Duodenal mucosa (tissue), 2 donors: ENCODE results near the gene LGMN.
"Not testable (repeated sequence)": the region's sequence is repeated elsewhere in the genome, so short reads cannot be mapped to it uniquely, and the experiment has no call there.

Source experiments
- H3K27ac ChIP-seq: one replicate; pipeline ENCODE4 v1.7.0; 2013; ENCODE audit warnings: low read depth, low read length
- H3K27me3 ChIP-seq, 2 donors: one replicate each; pipeline ENCODE4 v1.7.0; 2013; ENCODE audit warnings: low read length in 2 of 2, control low read depth in 1 of 2; ENCODE audit not compliant: insufficient read depth in 2 of 2, control insufficient read depth in 1 of 2
- H3K36me3 ChIP-seq, 2 donors: one replicate each; pipeline ENCODE4 v1.7.0; 2013; ENCODE audit warnings: low read length in 2 of 2, control low read depth in 1 of 2; ENCODE audit not compliant: insufficient read depth in 2 of 2, control insufficient read depth in 1 of 2
- H3K4me1 ChIP-seq, 2 donors: one replicate each; pipeline ENCODE4 v1.7.0; 2013; ENCODE audit warnings: low read length in 2 of 2, control low read depth in 1 of 2; ENCODE audit not compliant: insufficient read depth in 2 of 2, control insufficient read depth in 1 of 2
- H3K4me3 ChIP-seq, 2 donors: one replicate each; pipeline ENCODE4 v1.7.0; 2013; ENCODE audit warnings: low read length in 2 of 2, low read depth in 1 of 2
- H3K9ac ChIP-seq, 2 donors: one replicate each; pipeline ENCODE4 v1.7.0; 2013; ENCODE audit warnings: low read length in 2 of 2, low read depth in 1 of 2
- H3K9me3 ChIP-seq, 2 donors: one replicate each; pipeline ENCODE4 v1.7.0; 2013; ENCODE audit warnings: low read length in 2 of 2, control low read depth in 1 of 2; ENCODE audit not compliant: control insufficient read depth in 1 of 2

LGMN gene

DNA sequence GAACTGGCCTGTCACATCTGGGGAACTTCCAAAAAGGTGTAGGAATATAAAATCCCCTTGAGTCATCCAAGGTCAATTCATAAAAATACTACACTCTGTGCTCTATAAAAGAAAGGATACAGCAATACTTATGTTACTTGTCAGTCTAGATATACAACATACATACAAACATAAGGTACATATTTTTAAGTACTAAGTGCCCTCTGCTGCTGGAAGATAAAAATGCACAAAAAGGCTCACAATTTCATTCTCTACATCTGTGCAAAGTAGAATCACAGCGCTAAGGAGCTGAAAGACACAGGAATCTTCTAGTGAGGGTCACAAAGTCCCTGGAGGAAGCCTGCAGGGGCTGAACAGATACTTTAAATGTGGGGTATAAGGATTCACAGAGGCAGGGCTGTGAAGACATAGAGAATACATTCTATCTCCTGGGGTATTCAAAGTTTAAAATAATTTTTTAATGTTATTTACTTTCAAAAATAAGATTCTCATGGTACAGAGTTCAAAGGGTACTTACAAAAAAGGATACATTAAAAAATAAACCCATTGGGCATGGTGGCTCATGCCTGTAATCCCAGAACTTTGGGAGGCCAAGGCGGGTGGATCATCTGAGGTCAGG lies 35.5 kb upstream of the LGMN start:
- peaks cover 10% of the 10 kb centered on the region in 2 donors for H3K4me1 ChIP-seq
- H3K27ac ChIP-seq, result no peak overlapping the region
- no peaks in the 10 kb centered on the region for H3K27me3 ChIP-seq
- peaks cover 3 to 4% of the 10 kb centered on the region in 2 donors for H3K9me3 ChIP-seq
- no peak overlapping the region for H3K4me3 ChIP-seq
- H3K36me3 ChIP-seq, result no peaks in the 10 kb centered on the region
- H3K9ac ChIP-seq, result no peak overlapping the region

DNA sequence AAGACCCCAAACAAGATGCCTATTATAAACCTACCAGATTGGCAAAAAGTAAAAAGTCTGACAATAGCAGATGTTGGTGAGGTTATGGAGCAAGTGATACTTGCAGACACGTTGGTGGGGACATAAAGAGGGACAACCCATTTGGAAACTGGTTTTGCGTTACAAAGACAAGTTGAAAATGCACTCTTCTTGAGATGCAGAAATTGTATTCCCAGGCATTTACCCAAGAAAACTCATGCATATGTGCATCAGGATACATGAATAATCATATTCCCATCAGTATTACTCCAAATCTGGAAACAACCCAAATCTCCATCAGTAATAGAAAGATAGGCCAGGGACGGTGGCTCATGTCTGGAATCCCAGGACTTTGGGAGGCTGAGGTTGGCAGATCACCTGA lies 32.9 kb upstream of the LGMN start:
- no peak overlapping the region for H3K4me3 ChIP-seq
- no peaks in the 10 kb centered on the region for H3K27me3 ChIP-seq
- peaks cover 9 to 10% of the 10 kb centered on the region in 2 donors for H3K4me1 ChIP-seq
- H3K27ac ChIP-seq, result no peak overlapping the region
- no peak overlapping the region for H3K9ac ChIP-seq
- H3K9me3 ChIP-seq, result no peaks in the 10 kb centered on the region
- no peaks in the 10 kb centered on the region for H3K36me3 ChIP-seq

DNA sequence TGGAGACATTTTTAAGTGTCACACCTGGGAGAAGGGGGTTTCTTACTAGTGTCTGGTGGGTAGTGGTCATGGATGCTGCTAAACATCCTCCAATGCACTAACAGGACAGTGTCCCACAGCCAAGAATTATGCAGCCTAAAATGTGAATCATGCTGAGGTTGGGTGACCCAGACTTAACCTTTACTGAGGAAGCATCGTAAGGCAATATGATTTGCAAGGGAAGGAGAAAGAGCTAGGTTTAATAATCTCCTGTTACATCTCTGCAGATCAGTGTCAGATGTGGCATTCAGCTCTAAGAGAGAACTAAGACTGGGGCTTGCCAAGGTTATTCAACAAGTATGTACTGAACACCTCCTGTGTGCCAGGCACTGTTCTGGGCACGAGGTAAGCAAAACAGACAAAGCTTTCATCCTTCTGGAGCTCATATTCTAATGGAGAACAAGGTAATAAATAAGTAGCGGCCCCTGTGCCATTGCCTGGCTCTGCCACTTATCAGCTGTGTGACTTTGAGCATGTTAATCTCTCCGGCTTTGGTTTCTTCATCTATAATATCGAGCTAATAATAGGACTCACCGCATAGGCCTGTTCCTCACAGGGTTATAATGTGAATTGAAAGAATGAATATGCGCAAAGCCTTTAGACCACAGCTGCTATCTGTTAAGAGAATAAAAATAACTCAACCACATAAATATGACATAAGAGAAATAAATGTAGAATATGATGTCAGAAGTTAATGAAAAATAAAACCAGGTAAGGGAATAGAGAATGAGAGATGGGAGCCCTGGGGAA lies 32.2 kb upstream of the LGMN start:
- Histone ChIP-seq H3K27me3 (no peaks in the 10 kb centered on the region), H3K4me1 (peaks cover 6 to 9% of the 10 kb centered on the region in 2 donors), H3K9me3 (no peaks in the 10 kb centered on the region), H3K9ac (no peak overlapping the region), H3K36me3 (no peaks in the 10 kb centered on the region), H3K27ac (no peak overlapping the region), H3K4me3 (no peak overlapping the region)

DNA sequence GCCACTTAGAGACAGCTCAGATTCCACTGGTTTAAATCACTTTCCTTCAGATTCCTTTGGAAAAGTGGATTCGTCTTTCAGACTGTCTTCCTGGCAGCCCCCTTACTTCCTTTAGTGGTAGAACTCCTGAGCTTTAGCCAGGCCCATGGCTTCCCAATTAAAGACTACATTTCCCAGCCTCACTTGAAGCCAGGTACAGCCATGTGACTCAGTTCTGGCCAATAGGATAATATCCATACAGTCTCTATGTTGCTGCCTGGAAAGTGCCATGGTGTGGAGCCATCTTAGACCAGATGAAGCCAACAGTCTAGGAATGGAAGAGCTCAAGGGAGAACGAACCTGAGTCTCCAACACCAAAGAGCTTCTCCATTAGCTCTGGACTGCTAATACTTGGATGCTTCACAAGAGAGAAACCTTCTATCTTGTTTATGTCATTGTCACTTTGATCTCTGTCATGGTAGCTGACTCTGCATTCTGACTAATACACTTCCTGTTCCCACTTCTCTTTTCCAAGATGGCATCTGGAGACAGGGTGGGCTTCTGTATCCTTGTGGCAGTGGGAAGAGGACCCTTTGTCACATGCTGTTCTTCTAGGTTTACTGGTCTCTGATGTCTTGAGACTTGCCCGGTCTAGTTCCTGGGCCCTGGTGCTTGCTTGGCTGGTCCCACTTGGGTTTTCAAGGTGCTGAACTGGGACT lies 30.6 kb upstream of the LGMN start:
- not testable (repeated sequence) for H3K9me3 ChIP-seq, H3K4me3 ChIP-seq, H3K9ac ChIP-seq, H3K36me3 ChIP-seq, H3K4me1 ChIP-seq, H3K27me3 ChIP-seq, H3K27ac ChIP-seq

DNA sequence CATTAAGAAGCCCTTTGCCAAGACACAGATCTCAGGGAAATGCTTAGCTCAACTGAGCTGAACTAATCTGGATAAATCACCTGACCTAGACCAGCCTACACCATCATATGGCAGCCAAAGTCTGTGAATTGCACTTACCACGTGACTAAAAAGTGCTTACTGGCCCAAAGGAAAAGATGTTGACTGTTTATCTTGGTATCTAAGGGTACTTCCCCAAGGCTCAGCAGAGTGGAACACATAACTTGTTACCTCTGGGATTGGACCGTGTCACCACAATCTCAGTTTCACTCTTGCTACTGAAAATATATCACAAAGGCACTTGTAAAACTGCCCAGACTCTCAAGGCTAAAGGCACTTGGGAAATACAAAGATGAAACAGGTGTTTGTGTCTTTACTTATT lies 26.9 kb upstream of the LGMN start:
- H3K36me3 ChIP-seq, H3K4me3 ChIP-seq, H3K9ac ChIP-seq, H3K9me3 ChIP-seq, H3K27me3 ChIP-seq: not testable (repeated sequence)
- Histone ChIP-seq H3K4me1 (peaks cover 0 to 11% of the 10 kb centered on the region in 2 donors), H3K27ac (peak overlapping the region; percentile 26)

- Histone ChIP-seq H3K36me3 (no peaks in the 10 kb centered on the region), H3K9ac (no peak overlapping the region), H3K27ac (peak overlapping the region; percentile 26), H3K4me1 (peaks cover 0 to 11% of the 10 kb centered on the region in 2 donors), H3K4me3 (no peak overlapping the region), H3K9me3 (no peaks in the 10 kb centered on the region), H3K27me3 (no peaks in the 10 kb centered on the region)
Measured at GRCh38 chr14:92774572-92774971, 26.1 kb upstream of the LGMN start.

GRCh38 chr14:92770484-92770883 lies 22.1 kb upstream of the LGMN start:
- Histone ChIP-seq H3K4me3 (no peak overlapping the region), H3K36me3 (no peaks in the 10 kb centered on the region), H3K27me3 (no peaks in the 10 kb centered on the region), H3K9ac (no peak overlapping the region), H3K27ac (no peak overlapping the region), H3K4me1 (peaks cover 3 to 15% of the 10 kb centered on the region in 2 donors), H3K9me3 (no peaks in the 10 kb centered on the region)

GRCh38 chr14:92768795-92769194 lies 20.4 kb upstream of the LGMN start:
- H3K27me3 ChIP-seq, result no peaks in the 10 kb centered on the region
- no peak overlapping the region for H3K4me3 ChIP-seq
- peaks cover 3 to 9% of the 10 kb centered on the region in 2 donors for H3K4me1 ChIP-seq
- no peaks in the 10 kb centered on the region for H3K9me3 ChIP-seq
- H3K9ac ChIP-seq, result no peak overlapping the region
- no peaks in the 10 kb centered on the region for H3K36me3 ChIP-seq
- H3K27ac ChIP-seq, result peak overlapping the region; percentile 66

DNA sequence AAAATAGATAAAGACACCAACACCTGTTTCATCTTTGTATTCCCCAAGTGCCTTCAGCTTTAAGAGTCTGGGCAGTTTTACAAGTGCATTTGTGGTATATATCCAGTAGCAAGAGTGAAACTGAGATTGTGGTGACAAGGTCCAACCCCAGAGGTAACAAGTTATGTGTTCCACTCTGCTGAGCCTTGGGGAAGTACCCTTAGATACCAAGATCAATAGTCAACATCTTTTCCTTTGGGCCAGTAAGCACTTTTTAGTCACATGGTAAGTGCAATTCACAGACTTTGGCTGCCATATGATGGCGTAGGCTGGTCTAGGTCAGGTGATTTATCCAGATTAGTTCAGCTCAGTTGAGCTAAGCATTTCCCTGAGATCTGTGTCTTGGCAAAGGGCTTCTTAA lies 19.8 kb upstream of the LGMN start:
- not testable (repeated sequence) for H3K4me3 ChIP-seq

More for the DNA sequence above, 19.8 kb upstream of the LGMN start:
- peak overlapping the region; percentile 66 for H3K27ac ChIP-seq
- not testable (repeated sequence) for H3K27me3 ChIP-seq, H3K4me1 ChIP-seq, H3K9me3 ChIP-seq, H3K36me3 ChIP-seq, H3K9ac ChIP-seq
